Suprapubic skin (tissue), 4 donors: ENCODE data around the gene NPAS3. TPM values are rescaled to one million over a fixed set of nuclear protein-coding genes. Genes with fewer than 3 reads are reported as not detected.

Source experiments
- DNase-seq, 2 donors: peaks; one replicate each; pipeline ENCODE4 v3.0.0-alpha.2; 2019; ENCODE audit warnings: low spot score in 2 of 2
- H3K27ac ChIP-seq: fragments of 200-600 bp; sonication (generic); one replicate; pipeline ENCODE4 v1.5.1; 2019
- H3K27me3 ChIP-seq: fragments of 200-600 bp; sonication (generic); one replicate; pipeline ENCODE4 v1.5.1; 2019
- H3K36me3 ChIP-seq: fragments of 200-600 bp; sonication (generic); one replicate; pipeline ENCODE4 v1.5.1; 2019
- H3K4me1 ChIP-seq: fragments of 200-600 bp; sonication (generic); one replicate; pipeline ENCODE4 v1.5.1; 2019
- H3K4me3 ChIP-seq: fragments of 200-600 bp; sonication (generic); one replicate; pipeline ENCODE4 v1.5.1; 2019; ENCODE audit warnings: mild to moderate bottlenecking
- H3K9me3 ChIP-seq: fragments of 200-600 bp; sonication (generic); one replicate; pipeline ENCODE4 v1.5.1; 2019
- CTCF ChIP-seq, 2 donors: fragments of 200-600 bp in 1 of 2; fragments of 450-650 bp in 1 of 2; sonication (generic) in 1 of 2; IDR thresholded peaks; one replicate each; pipeline ENCODE4 v1.5.1; 2016 to 2019; ENCODE audit warnings: antibody characterized with exemption in 2 of 2, mild to moderate bottlenecking in 1 of 2, moderate library complexity in 1 of 2
- EP300 ChIP-seq: sonication (generic); formaldehyde crosslinking; IDR thresholded peaks from one replicate; pipeline ENCODE4 v1.6.1; 2017; ENCODE audit warnings: antibody characterized with exemption
- POLR2A ChIP-seq, 2 donors: fragments of 450-650 bp; IDR thresholded peaks; one replicate each; pipeline ENCODE4 v1.6.1; 2017; ENCODE audit warnings: antibody characterized with exemption in 2 of 2, mild to moderate bottlenecking in 2 of 2, moderate library complexity in 2 of 2
- POLR2AphosphoS5 ChIP-seq, 3 donors: sonication (generic); formaldehyde crosslinking; IDR thresholded peaks; one replicate each; pipeline ENCODE4 v1.6.1; 2017; ENCODE audit warnings: antibody characterized with exemption in 3 of 3
- WGBS: methylation state at CpG from one replicate; pipeline ENCODE4 v1.1.5; 2018; 5-methylcytosine and 5-hydroxymethylcytosine counted together
- total RNA-seq, 4 donors: library from RNA; depleted of rRNA; stranded (reverse); fragments of >200 nt; gene quantifications; one replicate each; pipeline ENCODE4 v1.1.0, GENCODE V29; 2016

Gene NPAS3
- total RNA-seq, 4 donors from 2014 or later = 0.17 to 0.45 (median 0.29) TPM; not detected in 1

- Histone ChIP-seq H3K9me3 (no peaks in the 10 kb centered on the region), H3K27me3 (no peaks in the 10 kb centered on the region), H3K36me3 (no peaks in the 10 kb centered on the region), H3K27ac (no peak overlapping the region), H3K4me1 (peaks cover 2% of the 10 kb centered on the region), H3K4me3 (no peak overlapping the region)
- 88% methylated on average over 4 of the region's 4 CpGs for WGBS
- no peak for DNase-seq
- TF ChIP-seq CTCF (IDR thresholded peaks at IDR 0.05) = no peak
- TF ChIP-seq POLR2AphosphoS5 (IDR thresholded peaks at IDR 0.05) = no peak
- TF ChIP-seq POLR2A (IDR thresholded peaks at IDR 0.05) = no peak
These were observed 841.4 kb downstream of the NPAS3 start for GRCh38 chr14:33780035-33780434.

GRCh38 chr14:33781236-33781635 lies 842.6 kb downstream of the NPAS3 start:
- no peaks in the 10 kb centered on the region for H3K36me3 ChIP-seq
- H3K9me3 ChIP-seq = no peaks in the 10 kb centered on the region
- no peaks in the 10 kb centered on the region for H3K27me3 ChIP-seq
- no peak overlapping the region for H3K4me3 ChIP-seq
- 48% methylated on average over 2 of the region's 2 CpGs for WGBS
- no peak for DNase-seq
- no peak overlapping the region for H3K27ac ChIP-seq
- H3K4me1 ChIP-seq = no peaks in the 10 kb centered on the region
- TF ChIP-seq EP300 (no peak), POLR2A (IDR thresholded peaks at IDR 0.05) (no peak), CTCF (IDR thresholded peaks at IDR 0.05) (no peak), POLR2AphosphoS5 (IDR thresholded peaks at IDR 0.05) (no peak)

GRCh38 chr14:33782923-33783322 lies 844.2 kb downstream of the NPAS3 start:
- H3K9me3 ChIP-seq = no peaks in the 10 kb centered on the region
- DNase-seq = no peak
- TF ChIP-seq POLR2AphosphoS5 (IDR thresholded peaks at IDR 0.05) (no peak), EP300 (no peak), POLR2A (IDR thresholded peaks at IDR 0.05) (no peak), CTCF (IDR thresholded peaks at IDR 0.05) (no peak)
- H3K27me3 ChIP-seq = no peaks in the 10 kb centered on the region
- H3K27ac ChIP-seq = no peak overlapping the region
- H3K4me3 ChIP-seq = no peak overlapping the region
- 97% methylated on average over 6 of the region's 6 CpGs for WGBS
- no peaks in the 10 kb centered on the region for H3K36me3 ChIP-seq
- no peaks in the 10 kb centered on the region for H3K4me1 ChIP-seq

- no peak for TF ChIP-seq POLR2A (IDR thresholded peaks at IDR 0.05)
- no peak for TF ChIP-seq CTCF (IDR thresholded peaks at IDR 0.05)
- no peak for TF ChIP-seq EP300
- TF ChIP-seq POLR2AphosphoS5 (IDR thresholded peaks at IDR 0.05) = no peak
- Histone ChIP-seq H3K4me1 (no peaks in the 10 kb centered on the region), H3K27me3 (no peaks in the 10 kb centered on the region), H3K9me3 (no peaks in the 10 kb centered on the region), H3K36me3 (no peaks in the 10 kb centered on the region), H3K4me3 (no peak overlapping the region), H3K27ac (no peak overlapping the region)
- DNase-seq = no peak
- WGBS = 73% methylated on average over 4 of the region's 4 CpGs
These were observed 847.6 kb downstream of the NPAS3 start for GRCh38 chr14:33786091-33786825.

- TF ChIP-seq POLR2AphosphoS5 (IDR thresholded peaks at IDR 0.05) = no peak
- TF ChIP-seq CTCF (IDR thresholded peaks at IDR 0.05) = no peak
- no peak for TF ChIP-seq POLR2A (IDR thresholded peaks at IDR 0.05)
- no peak for TF ChIP-seq EP300
- no peaks in the 10 kb centered on the region for H3K36me3 ChIP-seq
- DNase-seq = no peak
- 94% methylated on average over 11 of the region's 11 CpGs for WGBS
- H3K27ac ChIP-seq = no peak overlapping the region
- H3K9me3 ChIP-seq = no peaks in the 10 kb centered on the region
- peaks cover 11% of the 10 kb centered on the region for H3K4me1 ChIP-seq
- no peaks in the 10 kb centered on the region for H3K27me3 ChIP-seq
- no peak overlapping the region for H3K4me3 ChIP-seq
These were observed 849.5 kb downstream of the NPAS3 start for GRCh38 chr14:33788161-33788560.
